Caco-2 (cell line): ENCODE data around the gene ELMO1. TPM values are rescaled to one million over a fixed set of nuclear protein-coding genes. Genes with fewer than 3 reads are reported as not detected.

Experiments used
- BruUV-seq: library from RNA; stranded (reverse); fragments of 400-500 nt; replicated peaks from 2 replicates; lab custom pipeline; 2021; lab: Mats Ljungman, UMichigan
- CTCF ChIA-PET: fragments of 300-600 bp; sonication (Branson Sonifier 250); formaldehyde crosslinking; loops from one replicate; lab custom pipeline; 2022; ENCODE audit warnings: antibody characterized with exemption; lab: Charles Lee
- POLR2A ChIA-PET: fragments of 300-600 bp; sonication (Branson Sonifier 250); formaldehyde crosslinking; loops from one replicate; lab custom pipeline; 2022; ENCODE audit warnings: antibody characterized with exemption; lab: Charles Lee
- DNase-seq, 2 experiments: peaks; one replicate each; pipeline versions ENCODE4 v3.0.0 to v3.0.0-alpha.2; 2020 to 2022
- H3K27me3 ChIP-seq: replicated peaks from 2 replicates; pipeline ENCODE4 v1.6.0; 2011; ENCODE audit warnings: low read length; ENCODE audit not compliant: control insufficient read depth, insufficient read depth
- H3K36me3 ChIP-seq: 2 replicates; pipeline ENCODE4 v1.5.1; 2011; ENCODE audit warnings: low read length; ENCODE audit not compliant: control insufficient read depth, insufficient read depth
- H3K4me1 ChIP-seq: fragments of 250-450 bp; sonication (Bioruptor Pico); 2 replicates; pipeline ENCODE4 v1.5.1; 2020; ENCODE audit warnings: mild to moderate bottlenecking
- H3K4me3 ChIP-seq: 2 replicates; pipeline ENCODE4 v1.5.1; 2011; ENCODE audit warnings: low read depth, mild to moderate bottlenecking, control low read depth, low read length
- H3K9me3 ChIP-seq: fragments of 250-450 bp; sonication (Bioruptor Pico); 2 replicates; pipeline ENCODE4 v1.5.1; 2020; ENCODE audit warnings: mild to moderate bottlenecking, moderate library complexity
- H3K27ac Mint-ChIP-seq: one replicate; pipeline ENCODE4 v1.8.0; 2022; ENCODE audit warnings: mixed read lengths; ENCODE audit not compliant: unreplicated experiment
- H3K27me3 Mint-ChIP-seq: one replicate; pipeline ENCODE4 v1.8.0; 2022; ENCODE audit warnings: mixed read lengths; ENCODE audit not compliant: insufficient read depth, unreplicated experiment
- H3K36me3 Mint-ChIP-seq: one replicate; pipeline ENCODE4 v1.8.0; 2022; ENCODE audit warnings: mild to moderate bottlenecking, mixed read lengths; ENCODE audit not compliant: insufficient read depth, unreplicated experiment
- H3K4me1 Mint-ChIP-seq: one replicate; pipeline ENCODE4 v1.8.0; 2022; ENCODE audit warnings: low read depth, mixed read lengths; ENCODE audit not compliant: unreplicated experiment
- H3K4me3 Mint-ChIP-seq: one replicate; pipeline ENCODE4 v1.8.0; 2022; ENCODE audit warnings: mild to moderate bottlenecking, moderate library complexity, mixed read lengths; ENCODE audit not compliant: unreplicated experiment
- H3K9me3 Mint-ChIP-seq: one replicate; pipeline ENCODE4 v1.8.0; 2022; ENCODE audit warnings: mixed read lengths; ENCODE audit not compliant: unreplicated experiment
- intact Hi-C: fragments of 100-400 bp; cut with micrococcal nuclease; formaldehyde crosslinking; loops from one replicate; pipeline ENCODE4 v1.10.0; 2022; ENCODE audit not compliant: unreplicated experiment
- total RNA-seq: library from RNA; stranded (reverse); gene quantifications from 2 replicates; pipeline ENCODE4 v1.2.3, GENCODE V29; 2022
- TF ChIP-seq, protein P1 (sequence below), 2 experiments: fragments of 200-600 bp in 1 of 2; IDR thresholded peaks; 1 replicate in 1 of 2; 2 replicates in 1 of 2; pipeline versions ENCODE4 v1.5.1 to v1.8.0; 2011 to 2022; ENCODE audit warnings: antibody characterized with exemption in 1 of 2, control low read depth in 1 of 2, inconsistent platforms in 1 of 2, low read depth in 1 of 2, low read length in 1 of 2, mild to moderate bottlenecking in 1 of 2, moderate library complexity in 1 of 2; ENCODE audit not compliant: insufficient read depth in 1 of 2, severe bottlenecking in 1 of 2, unreplicated experiment in 1 of 2

ELMO1 gene
- total RNA-seq, 1 experiment from 2014 or later, result 0.14 TPM

DNA sequence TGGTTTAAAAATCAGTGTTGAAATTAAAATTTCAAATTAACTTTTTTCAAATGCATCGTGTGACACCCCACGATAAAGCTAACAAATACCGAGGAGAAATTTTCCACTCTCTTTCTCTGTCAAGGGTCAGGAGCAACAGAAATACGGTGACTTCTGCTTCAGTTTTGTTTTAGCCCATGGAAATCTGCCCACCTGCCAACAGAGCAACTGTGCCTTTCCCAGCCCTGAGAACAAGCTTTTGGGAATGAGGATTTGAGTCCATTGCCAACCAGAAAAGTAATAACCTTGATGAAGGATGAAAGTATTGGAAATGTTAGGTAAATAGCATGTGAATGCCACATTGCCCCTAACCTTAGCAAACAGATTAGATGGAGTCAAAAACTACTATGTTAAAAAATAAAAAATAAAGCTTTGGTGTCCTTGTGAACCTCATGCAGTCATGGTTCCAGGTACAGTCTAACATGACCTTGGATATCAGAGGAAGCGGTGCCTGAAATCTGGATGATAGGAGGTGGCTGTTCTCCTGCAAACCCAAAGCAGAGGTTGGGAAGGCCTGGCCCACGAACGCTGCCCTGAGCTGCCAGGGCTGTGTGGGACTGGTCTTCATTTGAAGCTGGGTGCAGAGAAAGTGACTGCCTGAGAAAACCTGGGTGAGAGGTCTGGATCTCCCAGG, 296.8 kb downstream of the ELMO1 start:
- H3K4me3 ChIP-seq, result no peak overlapping the region
- peaks cover 5% of the 10 kb centered on the region for H3K36me3 Mint-ChIP-seq
- 0 out of 2 replicates have a peak, but pooled peaks cover 3% of the 10 kb centered on the region for H3K9me3 ChIP-seq
- peaks cover 6% of the 10 kb centered on the region for H3K4me1 Mint-ChIP-seq
- no peak for DNase-seq
- no peaks in the 10 kb centered on the region for H3K27me3 Mint-ChIP-seq
- H3K27me3 ChIP-seq, result no peaks in the 10 kb centered on the region
- ChIA-PET CTCF (no interaction called here), POLR2A (no interaction called here)
- H3K4me1 ChIP-seq, result peaks cover 17% of the 10 kb centered on the region
- H3K36me3 ChIP-seq, result no peaks in the 10 kb centered on the region
- TF ChIP-seq, protein P1, sequence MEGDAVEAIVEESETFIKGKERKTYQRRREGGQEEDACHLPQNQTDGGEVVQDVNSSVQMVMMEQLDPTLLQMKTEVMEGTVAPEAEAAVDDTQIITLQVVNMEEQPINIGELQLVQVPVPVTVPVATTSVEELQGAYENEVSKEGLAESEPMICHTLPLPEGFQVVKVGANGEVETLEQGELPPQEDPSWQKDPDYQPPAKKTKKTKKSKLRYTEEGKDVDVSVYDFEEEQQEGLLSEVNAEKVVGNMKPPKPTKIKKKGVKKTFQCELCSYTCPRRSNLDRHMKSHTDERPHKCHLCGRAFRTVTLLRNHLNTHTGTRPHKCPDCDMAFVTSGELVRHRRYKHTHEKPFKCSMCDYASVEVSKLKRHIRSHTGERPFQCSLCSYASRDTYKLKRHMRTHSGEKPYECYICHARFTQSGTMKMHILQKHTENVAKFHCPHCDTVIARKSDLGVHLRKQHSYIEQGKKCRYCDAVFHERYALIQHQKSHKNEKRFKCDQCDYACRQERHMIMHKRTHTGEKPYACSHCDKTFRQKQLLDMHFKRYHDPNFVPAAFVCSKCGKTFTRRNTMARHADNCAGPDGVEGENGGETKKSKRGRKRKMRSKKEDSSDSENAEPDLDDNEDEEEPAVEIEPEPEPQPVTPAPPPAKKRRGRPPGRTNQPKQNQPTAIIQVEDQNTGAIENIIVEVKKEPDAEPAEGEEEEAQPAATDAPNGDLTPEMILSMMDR (IDR thresholded peaks at IDR 0.05; ENCODE audit: insufficient read depth in 1 of 2, low read depth in 1 of 2, low read length in 1 of 2, severe bottlenecking in 1 of 2, unreplicated experiment in 1 of 2), result no peak
- H3K4me3 Mint-ChIP-seq, result no peak overlapping the region
- H3K27ac Mint-ChIP-seq, result no peak overlapping the region
- BruUV-seq, result no TSS peak
- H3K9me3 Mint-ChIP-seq, result peaks cover 35% of the 10 kb centered on the region
- intact Hi-C loops, result no loop called here

DNA sequence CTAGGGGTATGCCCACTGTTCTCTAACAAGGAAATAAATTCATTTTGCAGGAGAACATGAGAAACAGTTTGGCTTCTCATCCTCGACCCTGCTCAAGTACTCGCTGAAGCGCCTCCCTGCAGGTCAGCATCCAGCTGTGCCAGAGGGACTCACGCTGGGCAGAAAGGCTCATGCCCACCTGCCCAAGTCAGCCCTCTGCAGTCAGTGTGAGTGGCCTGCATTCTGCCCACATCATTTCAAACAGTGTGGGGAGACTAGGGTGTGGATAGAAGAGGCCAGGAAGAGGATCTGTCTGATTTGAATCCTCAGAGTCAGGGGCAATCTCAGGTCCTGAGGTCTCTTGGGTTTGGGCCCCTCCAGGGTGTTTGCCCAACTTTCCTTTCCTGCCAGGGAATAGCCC, 297.8 kb downstream of the ELMO1 start:
- ChIA-PET CTCF (no interaction called here), POLR2A (no interaction called here)
- Mint-ChIP-seq H3K27me3 (no peaks in the 10 kb centered on the region), H3K27ac (no peak overlapping the region), H3K36me3 (peaks cover 1% of the 10 kb centered on the region), H3K9me3 (peaks cover 29% of the 10 kb centered on the region), H3K4me1 (peaks cover 2% of the 10 kb centered on the region), H3K4me3 (no peak overlapping the region)
- Histone ChIP-seq H3K27me3 (no peaks in the 10 kb centered on the region), H3K4me3 (no peak overlapping the region), H3K4me1 (peaks cover 17% of the 10 kb centered on the region), H3K36me3 (no peaks in the 10 kb centered on the region), H3K9me3 (0 out of 2 replicates have a peak, but pooled peaks cover 3% of the 10 kb centered on the region)
- TF ChIP-seq, protein P1 (IDR thresholded peaks at IDR 0.05; ENCODE audit: insufficient read depth in 1 of 2, low read depth in 1 of 2, low read length in 1 of 2, severe bottlenecking in 1 of 2, unreplicated experiment in 1 of 2), result no peak
- DNase-seq, result no peak
- intact Hi-C loops, result no loop called here
- no TSS peak for BruUV-seq

DNA sequence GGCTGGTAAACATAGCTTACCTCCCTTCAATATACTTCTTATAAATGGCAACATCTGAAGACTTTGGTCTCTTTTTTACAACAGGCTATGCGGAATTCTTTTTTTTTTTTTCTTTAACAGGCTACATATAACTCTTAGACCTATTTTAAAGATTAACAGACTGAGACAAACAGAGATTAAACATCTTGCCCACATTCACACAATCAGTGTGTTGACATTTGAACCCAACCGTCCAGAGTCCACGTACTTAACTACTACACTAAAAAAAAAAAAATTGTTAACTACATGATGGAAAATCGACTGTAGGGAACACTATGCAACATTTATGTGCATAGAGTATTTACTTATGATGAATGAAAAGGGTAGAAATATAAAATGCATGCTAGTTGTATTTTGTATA, 298.5 kb downstream of the ELMO1 start:
- Mint-ChIP-seq H3K27me3 (no peaks in the 10 kb centered on the region), H3K9me3 (peaks cover 23% of the 10 kb centered on the region), H3K36me3 (no peaks in the 10 kb centered on the region), H3K4me3 (no peak overlapping the region), H3K4me1 (no peaks in the 10 kb centered on the region), H3K27ac (no peak overlapping the region)
- no TSS peak for BruUV-seq
- H3K4me1 ChIP-seq, result peaks cover 16% of the 10 kb centered on the region
- intact Hi-C loops, result no loop called here
- H3K36me3 ChIP-seq, result no peaks in the 10 kb centered on the region
- H3K9me3 ChIP-seq, result 0 out of 2 replicates have a peak, but pooled peaks cover 3% of the 10 kb centered on the region
- POLR2A ChIA-PET, result no interaction called here
- H3K4me3 ChIP-seq, result no peak overlapping the region
- TF ChIP-seq, protein P1 (IDR thresholded peaks at IDR 0.05; ENCODE audit: insufficient read depth in 1 of 2, low read depth in 1 of 2, low read length in 1 of 2, severe bottlenecking in 1 of 2, unreplicated experiment in 1 of 2), result no peak
- CTCF ChIA-PET, result interaction anchor here (0.7 kb wide), 1 partner anchor 123 kb away, joined by 5 read pairs; no protein-coding TSS in a partner anchor
- H3K27me3 ChIP-seq, result no peaks in the 10 kb centered on the region
- DNase-seq, result no peak
